RWPE2 (cell line): ENCODE data around the gene CSMD2.

ENCODE experiments used
- ATAC-seq: fragments of 200-7000 bp; cut with Tn5 transposase; 3 replicates; pipeline ENCODE4 v1.9.1; 2021; ENCODE audit warnings: low read depth
- DNase-seq: peaks from one replicate; pipeline ENCODE4 v3.0.0-alpha.2; 2020; ENCODE audit warnings: low spot score
- H3K27ac ChIP-seq: fragments of 450-650 bp; 2 replicates; pipeline ENCODE4 v1.5.1; 2017; ENCODE audit warnings: mild to moderate bottlenecking; ENCODE audit not compliant: poor library complexity, severe bottlenecking
- H3K27me3 ChIP-seq: fragments of 250-450 bp; sonication (Bioruptor Pico); 2 replicates; pipeline ENCODE4 v1.5.1; 2021; ENCODE audit warnings: mild to moderate bottlenecking, moderate library complexity; ENCODE audit not compliant: insufficient read depth, poor library complexity, severe bottlenecking
- H3K36me3 ChIP-seq: fragments of 250-450 bp; sonication (Bioruptor Pico); 2 replicates; pipeline ENCODE4 v1.5.1; 2020; ENCODE audit warnings: low read depth, mild to moderate bottlenecking, moderate library complexity
- H3K4me1 ChIP-seq: fragments of 250-450 bp; sonication (Bioruptor Pico); 2 replicates; pipeline ENCODE4 v1.5.1; 2021; ENCODE audit warnings: mild to moderate bottlenecking, moderate library complexity; ENCODE audit not compliant: insufficient read depth, poor library complexity, severe bottlenecking
- H3K4me3 ChIP-seq: fragments of 250-450 bp; sonication (Bioruptor Pico); 2 replicates; pipeline ENCODE4 v1.5.1; 2021; ENCODE audit warnings: mild to moderate bottlenecking, moderate library complexity; ENCODE audit not compliant: severe bottlenecking
- H3K9me3 ChIP-seq: fragments of 250-450 bp; sonication (Bioruptor Pico); 2 replicates; pipeline ENCODE4 v1.5.1; 2021; ENCODE audit warnings: mild to moderate bottlenecking, moderate library complexity; ENCODE audit not compliant: severe bottlenecking
- CTCF ChIP-seq: fragments of 450-650 bp; IDR thresholded peaks from one replicate; pipeline ENCODE4 v1.5.1; 2017; ENCODE audit warnings: mild to moderate bottlenecking, moderate library complexity; ENCODE audit not compliant: poor library complexity, severe bottlenecking

Gene CSMD2

GRCh38 chr1:33781652-33782051 lies 383.4 kb downstream of the CSMD2 start:
- no peak for TF ChIP-seq CTCF
- no peak for ATAC-seq

GRCh38 chr1:33777337-33777736 lies 387.7 kb downstream of the CSMD2 start:
- ATAC-seq, result no peak
- no peak for DNase-seq
- H3K9me3 ChIP-seq, result no peaks in the 10 kb centered on the region
- H3K36me3 ChIP-seq, result no peaks in the 10 kb centered on the region
- no peak for TF ChIP-seq CTCF
- H3K4me3 ChIP-seq, result no peak overlapping the region
- no peak overlapping the region for H3K27ac ChIP-seq
- no peaks in the 10 kb centered on the region for H3K4me1 ChIP-seq
- H3K27me3 ChIP-seq, result no peaks in the 10 kb centered on the region

More at GRCh38 chr1:33781652-33782051, 383.4 kb downstream of the CSMD2 start:
- Histone ChIP-seq H3K36me3 (no peaks in the 10 kb centered on the region), H3K27me3 (no peaks in the 10 kb centered on the region), H3K27ac (no peak overlapping the region), H3K4me1 (no peaks in the 10 kb centered on the region), H3K9me3 (no peaks in the 10 kb centered on the region), H3K4me3 (no peak overlapping the region)
- no peak for DNase-seq

- H3K9me3 ChIP-seq, result no peaks in the 10 kb centered on the region
- no peak for TF ChIP-seq CTCF
- no peak for ATAC-seq
- H3K36me3 ChIP-seq, result no peaks in the 10 kb centered on the region
- H3K4me1 ChIP-seq, result no peaks in the 10 kb centered on the region
- H3K4me3 ChIP-seq, result no peak overlapping the region
- H3K27ac ChIP-seq, result no peak overlapping the region
- H3K27me3 ChIP-seq, result no peaks in the 10 kb centered on the region
- no peak for DNase-seq
These were observed 396.2 kb downstream of the CSMD2 start for GRCh38 chr1:33768821-33769220.

GRCh38 chr1:33768106-33768505 lies 396.9 kb downstream of the CSMD2 start:
- no peak for TF ChIP-seq CTCF
- H3K36me3 ChIP-seq, result no peaks in the 10 kb centered on the region
- no peaks in the 10 kb centered on the region for H3K9me3 ChIP-seq
- DNase-seq, result no peak
- H3K4me1 ChIP-seq, result peaks cover 3% of the 10 kb centered on the region
- ATAC-seq, result no peak
- no peak overlapping the region for H3K27ac ChIP-seq
- no peak overlapping the region for H3K4me3 ChIP-seq
- no peaks in the 10 kb centered on the region for H3K27me3 ChIP-seq

- Histone ChIP-seq H3K27ac (no peak overlapping the region), H3K36me3 (no peaks in the 10 kb centered on the region), H3K4me3 (no peak overlapping the region), H3K27me3 (no peaks in the 10 kb centered on the region), H3K4me1 (peaks cover 3% of the 10 kb centered on the region), H3K9me3 (no peaks in the 10 kb centered on the region)
- ATAC-seq (no peak), DNase-seq (no peak)
- TF ChIP-seq CTCF, result no peak
These were observed 400.9 kb downstream of the CSMD2 start for GRCh38 chr1:33764149-33764548.
